Activated CD4-positive, alpha-beta T cell treated with anti-CD3 and anti-CD28 coated beads, Interleukin-2, Interleukin-4, amounts not matched to agents 100 ng/mL and 50 ng/mL, durations not matched to agents 16 hours and 8 hours (primary cell): Measurements from ENCODE around the gene SLC25A26.
A peak's percentile ranks its signal among the peaks of the same experiment; 100 is the strongest.
"Not testable (repeated sequence)": the region's sequence is repeated elsewhere in the genome, so short reads cannot be mapped to it uniquely, and the experiment has no call there.

Experiments used
- DNase-seq: peaks from one replicate; pipeline ENCODE4 v3.0.0-alpha.2; 2020; ENCODE audit warnings: low spot score

SLC25A26 gene

GRCh38 chr3:66411961-66412887, 191.4 kb downstream of the SLC25A26 start:
- no peak for DNase-seq

GRCh38 chr3:66413151-66413751, 192.4 kb downstream of the SLC25A26 start:
- DNase-seq = peak; percentile 12

- DNase-seq = no peak
Measured at GRCh38 chr3:66414846-66415245, 194.0 kb downstream of the SLC25A26 start.

GRCh38 chr3:66415867-66416428, 195.1 kb downstream of the SLC25A26 start:
- DNase-seq = no peak

GRCh38 chr3:66416556-66417304, 195.9 kb downstream of the SLC25A26 start:
- DNase-seq = no peak

GRCh38 chr3:66418475-66418931, 197.7 kb downstream of the SLC25A26 start:
- DNase-seq = no peak

GRCh38 chr3:66419036-66419435, 198.2 kb downstream of the SLC25A26 start:
- no peak for DNase-seq

GRCh38 chr3:66421144-66421543, 200.3 kb downstream of the SLC25A26 start:
- DNase-seq = not testable (repeated sequence)

GRCh38 chr3:66421893-66422292, 201.1 kb downstream of the SLC25A26 start:
- not testable (repeated sequence) for DNase-seq

GRCh38 chr3:66423791-66424190, 203.0 kb downstream of the SLC25A26 start:
- DNase-seq = no peak

- DNase-seq = no peak
Measured at GRCh38 chr3:66425032-66425431, 204.2 kb downstream of the SLC25A26 start.

GRCh38 chr3:66425576-66426114, 204.8 kb downstream of the SLC25A26 start:
- DNase-seq = no peak

GRCh38 chr3:66426135-66426534, 205.3 kb downstream of the SLC25A26 start:
- no peak for DNase-seq

GRCh38 chr3:66427352-66427751, 206.6 kb downstream of the SLC25A26 start:
- no peak for DNase-seq

GRCh38 chr3:66427951-66428474, 207.2 kb downstream of the SLC25A26 start:
- no peak for DNase-seq
